ENCODE results near the gene CSRNP2. TPM values are rescaled to one million over a fixed set of nuclear protein-coding genes. Genes with fewer than 3 reads are reported as not detected.
A peak's percentile ranks its signal among the peaks of the same experiment; 100 is the strongest.

CSRNP2 gene
- total RNA-seq, 2 donors from 2014 or later: 13.6 to 17.1 TPM

DNA sequence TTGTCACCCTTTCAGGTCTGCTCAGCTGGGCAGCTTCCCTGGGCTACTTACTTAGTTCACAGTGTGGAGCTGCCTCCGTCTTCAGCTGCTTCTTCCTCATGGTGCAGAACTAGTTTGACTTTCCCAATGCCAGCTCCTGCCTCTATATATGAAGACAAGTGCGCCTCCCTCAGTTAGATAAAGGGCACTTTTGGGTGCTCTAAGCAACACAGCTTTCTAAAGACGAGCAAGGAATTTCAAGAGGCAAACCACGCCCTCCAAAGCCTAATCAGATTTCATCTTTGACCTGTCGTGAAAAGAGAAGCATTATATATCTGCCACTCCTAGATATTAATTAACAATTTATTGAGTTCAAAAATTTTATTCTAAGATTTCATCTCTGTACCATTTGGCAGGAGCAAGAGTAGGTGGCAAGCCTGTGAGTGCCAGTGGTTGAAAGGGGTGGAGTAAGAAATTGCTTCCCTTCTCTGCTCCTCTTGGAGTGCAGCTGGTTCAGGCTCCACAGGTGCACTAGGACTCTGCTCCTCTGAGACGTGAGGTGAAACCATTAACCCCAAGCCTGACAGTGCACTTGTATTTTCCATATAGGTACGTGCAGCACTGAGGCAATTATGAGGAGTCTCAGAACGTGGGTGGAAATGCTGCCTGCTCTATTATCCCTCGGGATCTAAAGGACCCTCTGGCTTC, 55.1 kb downstream of the CSRNP2 start:
- DNase-seq: peak; percentile 59
- TF ChIP-seq CTCF (IDR thresholded peaks at IDR 0.05): peak; percentile 25
- H3K4me3 ChIP-seq: no peak overlapping the region
- H3K36me3 ChIP-seq: no peaks in the 10 kb centered on the region
- H3K4me1 ChIP-seq: no peaks in the 10 kb centered on the region
- H3K9ac ChIP-seq (ENCODE audit: low read depth in 2 of 2, low read length in 2 of 2): no peak overlapping the region
- intact Hi-C loops (cut with DNase I): no loop called here
- no peaks in the 10 kb centered on the region for H3K27me3 ChIP-seq
- H3K27ac ChIP-seq: no peak overlapping the region
- H3K9me3 ChIP-seq: no peaks in the 10 kb centered on the region

DNA sequence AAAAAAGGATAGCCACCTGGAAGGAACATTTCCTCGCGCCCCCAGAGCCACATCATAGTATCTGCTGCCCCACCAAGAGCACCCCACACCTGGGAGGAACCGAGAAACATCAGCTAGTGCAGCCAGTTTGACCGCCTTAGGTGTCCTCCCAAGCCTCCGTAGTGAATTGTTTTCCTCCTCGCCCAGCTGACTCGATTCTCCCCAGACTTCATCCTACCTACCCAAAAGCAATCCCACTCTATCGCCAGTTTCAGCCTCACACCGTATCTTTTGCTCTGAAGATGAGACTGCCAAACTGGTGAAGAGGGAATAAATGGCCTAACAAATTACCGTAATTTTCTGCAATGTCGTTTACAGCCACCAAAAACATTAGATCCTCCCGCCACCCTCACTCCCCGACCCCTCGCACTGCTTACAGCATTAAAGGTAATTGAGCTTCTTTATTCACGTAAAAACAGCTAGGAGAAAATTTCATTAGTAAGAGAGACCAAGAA, 56.0 kb downstream of the CSRNP2 start:
- intact Hi-C loops (cut with DNase I): no loop called here
- H3K27ac ChIP-seq: no peak overlapping the region
- TF ChIP-seq CTCF (IDR thresholded peaks at IDR 0.05): no peak
- no peaks in the 10 kb centered on the region for H3K27me3 ChIP-seq
- DNase-seq: no peak
- no peaks in the 10 kb centered on the region for H3K4me1 ChIP-seq
- H3K4me3 ChIP-seq: no peak overlapping the region
- H3K9ac ChIP-seq (ENCODE audit: low read depth in 2 of 2, low read length in 2 of 2): no peak overlapping the region
- no peaks in the 10 kb centered on the region for H3K36me3 ChIP-seq
- no peaks in the 10 kb centered on the region for H3K9me3 ChIP-seq

DNA sequence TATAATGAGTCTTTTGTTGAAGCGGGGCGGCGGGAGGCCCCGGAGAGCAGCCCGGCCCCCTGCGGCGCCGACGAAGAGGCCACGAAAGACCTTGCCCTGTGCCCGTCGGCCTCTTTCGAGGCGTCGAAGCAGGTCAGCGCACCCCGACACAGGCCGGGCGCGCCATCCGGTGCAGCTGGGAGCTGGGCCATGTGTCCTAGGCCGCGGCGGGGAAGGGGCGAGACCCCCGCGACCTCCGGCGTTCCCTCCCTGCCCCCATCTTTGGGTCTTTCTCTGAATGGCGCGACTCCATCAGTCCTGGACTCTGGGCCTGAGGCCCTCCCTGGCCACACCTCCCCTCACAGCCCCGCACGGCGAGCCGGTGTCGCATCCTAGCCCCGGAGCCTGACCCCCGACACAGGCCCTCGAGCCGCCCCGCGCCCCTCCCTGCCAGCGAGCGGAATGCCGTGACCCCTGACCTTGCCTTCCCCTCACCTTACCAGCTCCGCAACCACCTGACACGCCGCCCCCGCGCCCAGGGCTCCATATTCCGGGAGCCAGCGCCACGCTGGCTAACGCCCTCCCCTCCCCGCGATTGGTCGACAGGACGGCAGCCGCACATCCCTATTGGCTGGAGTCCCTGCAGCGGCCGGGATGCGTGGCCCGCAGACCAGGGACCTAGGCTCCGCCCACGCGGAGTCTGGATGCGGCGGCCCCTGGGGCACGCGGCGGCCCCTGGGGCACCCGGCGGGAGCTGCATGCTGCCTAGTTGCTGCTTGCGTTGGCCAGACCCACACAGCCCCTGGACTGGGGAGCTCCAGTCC, 57.4 kb downstream of the CSRNP2 start, which contains the start of gene SLC11A2:
Gene SLC11A2 (minus strand): TSS at position 549 of the 803 bp plus-strand sequence. CDS start 15,656 bp downstream, outside the sequence.
- peak; percentile 96 for DNase-seq
- no peaks in the 10 kb centered on the region for H3K36me3 ChIP-seq
- no peak for TF ChIP-seq CTCF (IDR thresholded peaks at IDR 0.05)
- H3K27me3 ChIP-seq: no peaks in the 10 kb centered on the region
- peak within 1 kb of the TSS; percentile 96 for H3K27ac ChIP-seq
- peak within 1 kb of the TSS; percentile 76 to 97 for H3K9ac ChIP-seq (ENCODE audit: low read depth in 2 of 2, low read length in 2 of 2)
- H3K4me3 ChIP-seq: peak within 1 kb of the TSS; percentile 87
- intact Hi-C loops (cut with DNase I): no loop called here
- no peaks in the 10 kb centered on the region for H3K4me1 ChIP-seq
- no peaks in the 10 kb centered on the region for H3K9me3 ChIP-seq

DNA sequence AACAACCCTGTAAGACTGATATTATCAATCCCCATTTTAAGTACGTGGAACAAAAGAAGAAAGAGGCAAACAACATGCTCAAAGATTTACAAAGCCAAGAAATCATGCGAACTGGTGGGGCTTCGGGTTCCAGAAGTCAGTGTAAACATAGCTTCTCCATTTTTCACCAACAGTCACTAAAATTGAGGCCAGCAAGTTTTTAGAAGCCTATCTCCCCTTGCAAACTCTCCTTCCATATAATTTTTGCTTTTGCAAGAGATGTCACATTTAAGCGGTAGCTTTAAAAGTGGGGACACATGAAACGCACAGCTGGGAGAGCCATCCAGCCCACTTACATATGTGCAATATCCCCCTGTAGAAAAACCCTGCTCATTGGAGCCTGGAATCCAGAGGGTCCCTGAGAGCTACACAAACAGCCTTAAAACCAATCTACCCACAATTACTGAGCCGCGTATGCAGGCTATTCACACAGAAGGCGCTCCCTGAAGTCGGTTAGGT, 58.0 kb downstream of the CSRNP2 start:
- Histone ChIP-seq H3K4me1 (no peaks in the 10 kb centered on the region), H3K9ac (ENCODE audit: low read depth in 2 of 2, low read length in 2 of 2) (peak overlapping the region; percentile 76 to 97), H3K9me3 (no peaks in the 10 kb centered on the region), H3K27ac (peak overlapping the region; percentile 96), H3K36me3 (no peaks in the 10 kb centered on the region), H3K4me3 (peak overlapping the region; percentile 87), H3K27me3 (no peaks in the 10 kb centered on the region)
- intact Hi-C loops (cut with DNase I): no loop called here
- TF ChIP-seq CTCF (IDR thresholded peaks at IDR 0.05): no peak
- DNase-seq: no peak

DNA sequence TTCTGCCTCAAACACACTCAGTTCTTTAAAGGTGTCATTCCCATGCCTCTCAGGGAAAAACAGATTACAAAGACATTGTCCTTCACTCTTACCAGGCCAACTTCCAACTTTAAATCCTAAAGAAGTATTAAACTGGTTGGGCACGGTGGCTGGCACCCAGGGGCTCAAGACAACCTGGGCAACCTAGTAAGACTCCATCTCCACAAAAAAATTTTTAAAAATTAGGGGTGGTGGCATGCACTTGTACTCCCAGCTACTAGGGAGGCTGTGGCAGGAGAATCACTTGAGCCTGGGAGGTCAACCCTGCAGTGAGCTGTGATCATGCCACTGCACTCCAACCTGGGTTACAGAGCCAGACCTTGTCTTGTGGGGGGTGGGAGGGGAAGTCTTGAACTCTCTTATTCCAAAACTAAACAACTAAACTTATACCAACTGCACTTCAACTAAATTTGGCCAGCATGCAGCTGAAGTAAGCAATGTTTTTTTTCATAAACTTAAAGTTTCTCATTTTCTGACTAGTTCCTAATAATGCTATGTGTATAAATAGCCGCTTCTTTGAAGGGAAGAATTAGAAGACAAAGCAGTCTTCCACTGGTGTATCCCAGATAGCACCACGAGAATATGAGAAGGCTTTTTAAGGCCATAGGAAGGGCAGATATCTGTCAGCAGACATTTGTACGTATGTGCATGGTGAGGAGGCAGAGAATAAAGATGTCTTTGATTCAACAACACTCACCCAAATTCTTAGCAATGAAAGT, 59.6 kb downstream of the CSRNP2 start:
- peak overlapping the region; percentile 37 to 41 for H3K9ac ChIP-seq (ENCODE audit: low read depth in 2 of 2, low read length in 2 of 2)
- intact Hi-C loops (cut with DNase I): no loop called here
- H3K36me3 ChIP-seq: no peaks in the 10 kb centered on the region
- no peaks in the 10 kb centered on the region for H3K4me1 ChIP-seq
- TF ChIP-seq CTCF (IDR thresholded peaks at IDR 0.05): no peak
- H3K4me3 ChIP-seq: peak overlapping the region; percentile 87
- H3K27ac ChIP-seq: peak overlapping the region; percentile 96
- no peak for DNase-seq
- H3K27me3 ChIP-seq: no peaks in the 10 kb centered on the region
- no peaks in the 10 kb centered on the region for H3K9me3 ChIP-seq
